Neural cell (in vitro differentiated cells): Measurements from ENCODE around the gene ZNF692. TPM values are rescaled to one million over a fixed set of nuclear protein-coding genes. Genes with fewer than 3 reads are reported as not detected.

Experiments
- H2AFZ ChIP-seq: fragments of 200-600, 300-800 bp; sonication (generic), shearing (Covaris generic); 2 replicates; pipeline ENCODE4 v1.6.0; 2014; ENCODE audit warnings: low read depth, mild to moderate bottlenecking, antibody characterized with exemption, low read length, moderate library complexity
- H3F3A ChIP-seq: fragments of 200-600 bp; shearing (Covaris generic); 2 replicates; pipeline ENCODE4 v1.6.1; 2016; ENCODE audit warnings: mild to moderate bottlenecking, moderate library complexity, mixed read lengths, antibody characterized with exemption, low read length; ENCODE audit not compliant: insufficient read depth, poor library complexity, severe bottlenecking
- H3K27ac ChIP-seq: fragments of 200-600, 300-800 bp; sonication (generic), shearing (Covaris generic); 2 replicates; pipeline ENCODE4 v1.5.1; 2014; ENCODE audit warnings: mild to moderate bottlenecking, low read length, moderate library complexity
- H3K27me3 ChIP-seq: fragments of 300-800, 200-600 bp; sonication (generic), shearing (Covaris generic); 2 replicates; pipeline ENCODE4 v1.6.0; 2014; ENCODE audit warnings: mild to moderate bottlenecking, low read depth, low read length, moderate library complexity; ENCODE audit not compliant: insufficient read depth
- H3K36me3 ChIP-seq: fragments of 300-800, 200-600 bp; sonication (generic), shearing (Covaris generic); 2 replicates; pipeline ENCODE4 v1.5.1; 2014; ENCODE audit warnings: mild to moderate bottlenecking, antibody characterized with exemption, low read length, moderate library complexity; ENCODE audit not compliant: insufficient read depth
- H3K4me2 ChIP-seq: fragments of 300-800, 200-600 bp; sonication (generic), shearing (Covaris generic); 2 replicates; pipeline ENCODE4 v1.6.0; 2014; ENCODE audit warnings: mild to moderate bottlenecking, low read length
- H3K4me3 ChIP-seq: fragments of 300-800, 200-600 bp; sonication (generic), shearing (Covaris generic); 2 replicates; pipeline ENCODE4 v1.5.1; 2014; ENCODE audit warnings: mild to moderate bottlenecking, low read length, moderate library complexity
- H3K79me2 ChIP-seq: fragments of 200-600 bp; shearing (Covaris generic); replicated peaks from 2 replicates; pipeline ENCODE4 v1.6.0; 2014; ENCODE audit warnings: mild to moderate bottlenecking, low read length, moderate library complexity; ENCODE audit not compliant: insufficient read depth
- H3K9ac ChIP-seq: fragments of 300-800, 200-600 bp; sonication (generic), shearing (Covaris generic); 2 replicates; pipeline ENCODE4 v1.6.1; 2016; ENCODE audit warnings: mild to moderate bottlenecking, low read length, mixed read lengths
- H3K9me2 ChIP-seq: fragments of 200-600 bp; shearing (Covaris generic); 2 replicates; pipeline ENCODE4 v1.6.1; 2016; ENCODE audit warnings: mild to moderate bottlenecking, low read length, mixed read lengths; ENCODE audit not compliant: insufficient read depth
- H3K9me3 ChIP-seq: fragments of 200-600, 300-800 bp; sonication (generic), shearing (Covaris generic); 2 replicates; pipeline ENCODE4 v1.6.1; 2016; ENCODE audit warnings: mild to moderate bottlenecking, mixed run types, low read length, moderate library complexity, mixed read lengths
- H4K20me1 ChIP-seq: fragments of 200-600 bp; shearing (Covaris generic); 2 replicates; pipeline ENCODE4 v1.6.1; 2016; ENCODE audit warnings: mild to moderate bottlenecking, mixed run types; ENCODE audit not compliant: insufficient read depth
- EP300 ChIP-seq: fragments of 450-650 bp; conservative IDR thresholded peaks from 2 replicates; pipeline ENCODE4 v1.6.1; 2014; ENCODE audit warnings: antibody characterized with exemption, mild to moderate bottlenecking, moderate library complexity; ENCODE audit not compliant: poor library complexity, severe bottlenecking
- EZH2 ChIP-seq: fragments of 200-600, 300-800 bp; shearing (Covaris generic), sonication (generic); IDR thresholded peaks from 2 replicates; pipeline ENCODE4 v1.6.1; 2014; ENCODE audit warnings: antibody characterized with exemption, low read length, borderline replicate concordance, mild to moderate bottlenecking; ENCODE audit not compliant: insufficient read depth, poor library complexity, severe bottlenecking
- MXI1 ChIP-seq: fragments of 450-650 bp; conservative IDR thresholded peaks from 2 replicates; pipeline ENCODE4 v1.6.1; 2014; ENCODE audit warnings: antibody characterized with exemption, mild to moderate bottlenecking; ENCODE audit not compliant: poor library complexity, severe bottlenecking
- POLR2AphosphoS5 ChIP-seq: IDR thresholded peaks from 2 replicates; pipeline ENCODE4 v1.6.1; 2012
- RAD21 ChIP-seq: fragments of 450-650 bp; conservative IDR thresholded peaks from 2 replicates; pipeline ENCODE4 v1.6.1; 2014; ENCODE audit warnings: antibody characterized with exemption, mild to moderate bottlenecking, moderate library complexity
- REST ChIP-seq: IDR thresholded peaks from 2 replicates; pipeline ENCODE4 v1.6.1; 2012; ENCODE audit warnings: borderline replicate concordance
- SMC3 ChIP-seq: fragments of 450-650 bp; conservative IDR thresholded peaks from 2 replicates; pipeline ENCODE4 v1.6.1; 2014; ENCODE audit warnings: antibody characterized with exemption, mild to moderate bottlenecking, moderate library complexity; ENCODE audit not compliant: poor library complexity
- TAF1 ChIP-seq: IDR thresholded peaks from 2 replicates; pipeline ENCODE4 v1.6.1; 2012; ENCODE audit warnings: low read depth
- polyA plus RNA-seq: library from polyadenylated mRNA; depleted of rRNA; stranded (reverse); fragments of >200 nt; gene quantifications from 2 replicates; pipeline ENCODE4 v1.2.3, GENCODE V29; 2014
- TF ChIP-seq, protein P1 (sequence below): fragments of 450-650 bp; IDR thresholded peaks from 2 replicates; pipeline ENCODE4 v1.5.1; 2014; ENCODE audit warnings: antibody characterized with exemption, mild to moderate bottlenecking, moderate library complexity; ENCODE audit not compliant: poor library complexity, severe bottlenecking

Gene ZNF692
- polyA plus RNA-seq, 1 donor from 2014 or later = 183 TPM

GRCh38 chr1:248906753-248907661, 48.1 kb upstream of the ZNF692 start:
- Histone ChIP-seq H4K20me1 (no peaks in the 10 kb centered on the region), H3K36me3 (no peaks in the 10 kb centered on the region), H3K9me3 (no peaks in the 10 kb centered on the region), H3F3A (no peaks in the 10 kb centered on the region), H3K79me2 (peaks cover 17% of the 10 kb centered on the region), H3K9ac (peak overlapping the region; percentile 84), H3K27ac (peak overlapping the region; percentile 95), H3K9me2 (no peaks in the 10 kb centered on the region), H3K4me3 (peak overlapping the region; percentile 65), H3K4me2 (peak overlapping the region; percentile 89), H3K27me3 (no peaks in the 10 kb centered on the region), H2AFZ (peak overlapping the region; percentile 53)
- TF ChIP-seq TAF1 (peak; percentile 4), RAD21 (no peak), POLR2AphosphoS5 (peak; percentile 85)
- TF ChIP-seq, protein P1, sequence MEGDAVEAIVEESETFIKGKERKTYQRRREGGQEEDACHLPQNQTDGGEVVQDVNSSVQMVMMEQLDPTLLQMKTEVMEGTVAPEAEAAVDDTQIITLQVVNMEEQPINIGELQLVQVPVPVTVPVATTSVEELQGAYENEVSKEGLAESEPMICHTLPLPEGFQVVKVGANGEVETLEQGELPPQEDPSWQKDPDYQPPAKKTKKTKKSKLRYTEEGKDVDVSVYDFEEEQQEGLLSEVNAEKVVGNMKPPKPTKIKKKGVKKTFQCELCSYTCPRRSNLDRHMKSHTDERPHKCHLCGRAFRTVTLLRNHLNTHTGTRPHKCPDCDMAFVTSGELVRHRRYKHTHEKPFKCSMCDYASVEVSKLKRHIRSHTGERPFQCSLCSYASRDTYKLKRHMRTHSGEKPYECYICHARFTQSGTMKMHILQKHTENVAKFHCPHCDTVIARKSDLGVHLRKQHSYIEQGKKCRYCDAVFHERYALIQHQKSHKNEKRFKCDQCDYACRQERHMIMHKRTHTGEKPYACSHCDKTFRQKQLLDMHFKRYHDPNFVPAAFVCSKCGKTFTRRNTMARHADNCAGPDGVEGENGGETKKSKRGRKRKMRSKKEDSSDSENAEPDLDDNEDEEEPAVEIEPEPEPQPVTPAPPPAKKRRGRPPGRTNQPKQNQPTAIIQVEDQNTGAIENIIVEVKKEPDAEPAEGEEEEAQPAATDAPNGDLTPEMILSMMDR = no peak

- H3F3A ChIP-seq = no peaks in the 10 kb centered on the region
- H3K27ac ChIP-seq = peak within 1 kb of the TSS; percentile 95
- no peaks in the 10 kb centered on the region for H3K27me3 ChIP-seq
- peak within 1 kb of the TSS; percentile 90 for H3K4me3 ChIP-seq
- no peaks in the 10 kb centered on the region for H4K20me1 ChIP-seq
- H2AFZ ChIP-seq = peak within 1 kb of the TSS; percentile 74
- no peaks in the 10 kb centered on the region for H3K36me3 ChIP-seq
- H3K9me2 ChIP-seq = no peaks in the 10 kb centered on the region
- peak within 1 kb of the TSS; percentile 85 for H3K9ac ChIP-seq
- peak within 1 kb of the TSS; percentile 89 for H3K4me2 ChIP-seq
- peaks cover 17% of the 10 kb centered on the region for H3K79me2 ChIP-seq
- TF ChIP-seq RAD21 = peak; percentile 61
- peak; percentile 80 for TF ChIP-seq REST
- no peak for TF ChIP-seq EZH2
- peak; percentile 26 for TF ChIP-seq TAF1
- no peak for TF ChIP-seq POLR2AphosphoS5
- TF ChIP-seq, protein P1 = peak; percentile 90
- TF ChIP-seq MXI1 = peak; percentile 39
- TF ChIP-seq SMC3 = peak; percentile 69
- peak; percentile 26 for TF ChIP-seq EP300
- no peaks in the 10 kb centered on the region for H3K9me3 ChIP-seq
Measured at GRCh38 chr1:248906009-248906752, 47.3 kb upstream of the ZNF692 start, which contains the start of gene PGBD2. TSS of gene PGBD2 (plus strand) at chr1:248906235. CDS start at chr1:248913863, 7,628 bp downstream.
